Neuronal stem cell (in vitro differentiated cells): Measurements from ENCODE around the gene PMPCA.

Source experiments
- DNase-seq: peaks from one replicate; pipeline ENCODE4 v3.0.0-alpha.2; 2013; ENCODE audit warnings: low spot score
- H2AFZ ChIP-seq: one replicate; pipeline ENCODE4 v1.6.1; 2013; ENCODE audit warnings: mild to moderate bottlenecking, low read length, inconsistent platforms
- H2AK5ac ChIP-seq: 2 replicates; pipeline ENCODE4 v1.6.1; 2013; ENCODE audit warnings: low read depth, mild to moderate bottlenecking, inconsistent platforms, low read length, moderate library complexity, mixed read lengths
- H2BK120ac ChIP-seq: 2 replicates; pipeline ENCODE4 v1.6.1; 2013; ENCODE audit warnings: low read depth, mild to moderate bottlenecking, inconsistent platforms, low read length, moderate library complexity, mixed read lengths
- H2BK12ac ChIP-seq: one replicate; pipeline ENCODE4 v1.6.1; 2013; ENCODE audit warnings: low read length, inconsistent platforms
- H2BK15ac ChIP-seq: 2 replicates; pipeline ENCODE4 v1.6.1; 2013; ENCODE audit warnings: mild to moderate bottlenecking, low read length, inconsistent platforms, mixed read lengths
- H2BK5ac ChIP-seq: one replicate; pipeline ENCODE4 v1.6.1; 2013; ENCODE audit warnings: inconsistent platforms, mild to moderate bottlenecking, low read length, moderate library complexity
- H3K14ac ChIP-seq: one replicate; pipeline ENCODE4 v1.6.1; 2013; ENCODE audit warnings: low read length, inconsistent platforms
- H3K18ac ChIP-seq: 2 replicates; pipeline ENCODE4 v1.6.1; 2013; ENCODE audit warnings: low read length, inconsistent platforms
- H3K23ac ChIP-seq: 2 replicates; pipeline ENCODE4 v1.6.1; 2013; ENCODE audit warnings: low read depth, mild to moderate bottlenecking, mixed read lengths, low read length, inconsistent platforms; ENCODE audit not compliant: poor library complexity
- H3K27ac ChIP-seq: replicated peaks from 3 replicates; pipeline ENCODE4 v1.5.1; 2013; ENCODE audit warnings: low read length, inconsistent platforms
- H3K27me3 ChIP-seq, 3 experiments: 2 replicates each; pipeline ENCODE4 v1.6.1; 2013; ENCODE audit warnings: low read length in 3 of 3, mild to moderate bottlenecking in 2 of 3, inconsistent platforms in 1 of 3, low read depth in 1 of 3, mixed read lengths in 1 of 3, moderate library complexity in 1 of 3; ENCODE audit not compliant: control insufficient read depth in 3 of 3, insufficient read depth in 3 of 3
- H3K36me3 ChIP-seq, 2 donors: replicated peaks in 1 of 2; 2 replicates each; pipeline ENCODE4 v1.6.1; 2013; ENCODE audit warnings: low read length in 2 of 2; ENCODE audit not compliant: control insufficient read depth in 2 of 2, insufficient read depth in 2 of 2
- H3K4ac ChIP-seq: 2 replicates; pipeline ENCODE4 v1.6.1; 2013; ENCODE audit warnings: inconsistent platforms, mild to moderate bottlenecking, low read length, moderate library complexity
- H3K4me1 ChIP-seq, 2 donors: 1 replicate in 1 of 2; 2 replicates in 1 of 2; pipeline ENCODE4 v1.6.1; 2013; ENCODE audit warnings: low read length in 2 of 2, low read depth in 1 of 2; ENCODE audit not compliant: control insufficient read depth in 2 of 2, insufficient read depth in 1 of 2
- H3K4me2 ChIP-seq: one replicate; pipeline ENCODE4 v1.6.1; 2013; ENCODE audit warnings: mild to moderate bottlenecking, low read length, inconsistent platforms; ENCODE audit not compliant: insufficient read depth, poor library complexity, severe bottlenecking
- H3K4me3 ChIP-seq, 2 donors: 2 replicates each; pipeline ENCODE4 v1.5.1; 2013; ENCODE audit warnings: low read length in 2 of 2, mild to moderate bottlenecking in 2 of 2, inconsistent platforms in 1 of 2, moderate library complexity in 1 of 2
- H3K79me1 ChIP-seq: one replicate; pipeline ENCODE4 v1.6.1; 2013; ENCODE audit warnings: low read depth, mild to moderate bottlenecking, inconsistent platforms, low read length, moderate library complexity
- H3K9ac ChIP-seq: one replicate; pipeline ENCODE4 v1.6.1; 2013; ENCODE audit warnings: mild to moderate bottlenecking, low read depth, low read length, inconsistent platforms; ENCODE audit not compliant: poor library complexity
- H3K9me3 ChIP-seq, 2 donors: replicated peaks in 1 of 2; 2 replicates each; pipeline versions ENCODE3 to v1.6.1; 2013; ENCODE audit warnings: low read length in 2 of 2, mild to moderate bottlenecking in 2 of 2, inconsistent platforms in 1 of 2, low read depth in 1 of 2, mixed read lengths in 1 of 2, moderate library complexity in 1 of 2; ENCODE audit not compliant: control insufficient read depth in 2 of 2, insufficient read depth in 1 of 2
- H4K8ac ChIP-seq: one replicate; pipeline ENCODE4 v1.6.1; 2013; ENCODE audit warnings: low read depth, mild to moderate bottlenecking, inconsistent platforms, low read length, moderate library complexity
- H4K91ac ChIP-seq: one replicate; pipeline ENCODE4 v1.6.1; 2013; ENCODE audit warnings: low read length, low read depth, mild to moderate bottlenecking, inconsistent platforms; ENCODE audit not compliant: poor library complexity
- WGBS, 2 donors: extraction: QIAGEN DNeasy Blood & Tissue Kit; methylation state at CpG; one replicate each; pipeline ENCODE4 v1.1.7; 2013; ENCODE audit warnings: missing lambda C conversion rate in 2 of 2, mixed read lengths in 1 of 2; ENCODE audit not compliant: insufficient read length in 2 of 2, insufficient replicate concordance in 1 of 2; ENCODE audit errors: extremely low coverage in 2 of 2; 5-methylcytosine and 5-hydroxymethylcytosine counted together

The PMPCA gene

GRCh38 chr9:136362450-136362784 lies 48.0 kb upstream of the PMPCA start:
- H3K14ac ChIP-seq: no peak overlapping the region
- H3K27me3 ChIP-seq: peaks cover 0 to 2% (median 0%) of the 10 kb centered on the region in 3 experiments
- peak overlapping the region; percentile 62 for H2BK15ac ChIP-seq
- H3K79me1 ChIP-seq: peaks cover 13% of the 10 kb centered on the region
- no peak overlapping the region for H3K4me2 ChIP-seq
- no peak for DNase-seq
- H3K18ac ChIP-seq: peak overlapping the region; percentile 85
- peak overlapping the region; percentile 84 for H3K4ac ChIP-seq
- H4K8ac ChIP-seq: no peak overlapping the region
- H3K9ac ChIP-seq: peak overlapping the region; percentile 63
- no peak overlapping the region for H2AFZ ChIP-seq
- no peak overlapping the region for H2BK120ac ChIP-seq
- H3K4me3 ChIP-seq: no peak overlapping the region
- H2BK5ac ChIP-seq: peak overlapping the region; percentile 60
- peak overlapping the region; percentile 84 for H2BK12ac ChIP-seq
- peaks cover 0 to 3% of the 10 kb centered on the region in 2 donors for H3K9me3 ChIP-seq
- no peak overlapping the region for H4K91ac ChIP-seq
- peaks cover 2 to 27% of the 10 kb centered on the region in 2 donors for H3K36me3 ChIP-seq
- no CpG with 5 or more reads among the region's 6 CpGs for WGBS, 2 donors
- H3K23ac ChIP-seq: no peak overlapping the region
- peaks cover 6 to 7% of the 10 kb centered on the region in 2 donors for H3K4me1 ChIP-seq
- H2AK5ac ChIP-seq: peak overlapping the region; percentile 98
- no peak overlapping the region for H3K27ac ChIP-seq

- Histone ChIP-seq H2BK12ac (peak within 1 kb of the TSS; percentile 84), H3K79me1 (peaks cover 13% of the 10 kb centered on the region), H4K8ac (peak within 1 kb of the TSS; percentile 43), H3K14ac (peak within 1 kb of the TSS; percentile 82), H2BK120ac (no peak within 1 kb of the TSS), H3K27me3 (peaks cover 0 to 2% (median 0%) of the 10 kb centered on the region in 3 experiments), H3K4me3 (peak within 1 kb of the TSS; percentile 93 to 96), H2BK5ac (peak within 1 kb of the TSS; percentile 93), H3K36me3 (peaks cover 0 to 22% of the 10 kb centered on the region in 2 donors), H4K91ac (peak within 1 kb of the TSS; percentile 30), H2AK5ac (peak within 1 kb of the TSS; percentile 98), H3K9ac (peak within 1 kb of the TSS; percentile 96), H3K18ac (peak within 1 kb of the TSS; percentile 96), H3K23ac (peak within 1 kb of the TSS; percentile 96), H2AFZ (peak within 1 kb of the TSS; percentile 96), H3K9me3 (peaks cover 0 to 3% of the 10 kb centered on the region in 2 donors), H3K4ac (no peak within 1 kb of the TSS), H3K4me1 (peaks cover 6 to 7% of the 10 kb centered on the region in 2 donors), H3K4me2 (peak within 1 kb of the TSS; percentile 73), H2BK15ac (peak within 1 kb of the TSS; percentile 95), H3K27ac (peak within 1 kb of the TSS; percentile 63)
- DNase-seq: peak; percentile 92
- no CpG with 5 or more reads among the region's 97 CpGs for WGBS, 2 donors
These were observed 47.1 kb upstream of the PMPCA start, which contains the start of gene DNLZ for GRCh38 chr9:136363106-136363948. Gene DNLZ (minus strand): TSS chr9:136363744. CDS start chr9:136363714, 30 bp downstream.

- WGBS, 2 donors: no CpG with 5 or more reads among the region's 54 CpGs
These were observed 46.3 kb upstream of the PMPCA start for GRCh38 chr9:136363949-136364748.

More at GRCh38 chr9:136363949-136364748, 46.3 kb upstream of the PMPCA start:
- Histone ChIP-seq H2BK120ac (no peak overlapping the region), H4K91ac (no peak overlapping the region), H2BK5ac (peak overlapping the region; percentile 93), H3K4ac (no peak overlapping the region), H4K8ac (no peak overlapping the region), H3K27me3 (peaks cover 0 to 2% (median 0%) of the 10 kb centered on the region in 3 experiments), H2BK12ac (peak overlapping the region; percentile 84), H3K4me2 (no peak overlapping the region), H3K14ac (peak overlapping the region; percentile 82), H2AFZ (no peak overlapping the region), H3K4me3 (peak overlapping the region in 1 of 2 donors; percentile 93), H3K23ac (peak overlapping the region; percentile 96), H3K36me3 (peaks cover 0 to 16% of the 10 kb centered on the region in 2 donors), H2AK5ac (peak overlapping the region; percentile 81), H2BK15ac (peak overlapping the region; percentile 89), H3K18ac (peak overlapping the region; percentile 80), H3K27ac (no peak overlapping the region), H3K9me3 (peaks cover 0 to 3% of the 10 kb centered on the region in 2 donors), H3K9ac (no peak overlapping the region), H3K4me1 (peaks cover 6 to 7% of the 10 kb centered on the region in 2 donors), H3K79me1 (peaks cover 13% of the 10 kb centered on the region)
- no peak for DNase-seq
